ENCODE results near the gene GDF7. TPM values are rescaled to one million over a fixed set of nuclear protein-coding genes. Genes with fewer than 3 reads are reported as not detected.

The GDF7 gene
- total RNA-seq, 1 donor from 2014 or later, result not detected

DNA sequence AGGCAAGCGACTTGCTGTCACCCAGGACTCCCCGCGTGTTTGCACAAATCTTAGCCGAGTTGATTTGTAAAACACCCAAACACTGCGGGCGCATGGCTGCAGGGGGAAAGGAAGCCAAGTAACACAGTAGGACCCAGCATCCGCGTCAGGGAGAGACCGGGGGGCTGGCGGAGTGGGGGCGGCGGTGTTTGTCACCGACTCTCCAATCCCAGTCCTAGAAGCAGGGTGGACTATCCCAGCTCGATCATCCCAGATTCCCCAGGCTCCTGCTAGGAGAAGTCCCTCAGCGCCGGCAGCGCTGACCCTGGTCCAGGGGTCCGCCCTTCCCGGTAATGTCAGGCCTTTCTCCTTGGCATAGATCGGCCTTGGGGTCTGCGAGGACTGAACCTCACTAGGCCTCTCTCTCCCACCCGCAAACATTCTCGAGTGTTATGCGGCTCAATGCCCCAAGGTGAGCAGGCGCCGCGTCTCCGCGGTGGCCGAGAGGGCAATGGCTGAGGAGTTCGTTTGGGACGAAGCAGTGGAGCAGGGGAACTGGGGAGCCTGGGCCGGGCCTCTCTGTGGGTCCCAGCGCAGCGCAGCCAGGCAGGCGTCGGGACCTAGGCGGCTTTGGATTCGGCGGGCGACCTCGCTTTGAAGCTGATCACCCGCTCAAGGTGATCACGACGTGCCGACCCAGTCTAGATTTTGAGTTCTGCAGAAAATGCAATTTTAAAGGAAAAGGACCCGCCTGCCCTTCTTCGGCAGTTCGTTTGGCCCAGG, 1.5 kb upstream of the GDF7 start:
- no peak for DNase-seq (ENCODE audit: low read depth)
- no peak overlapping the region for H3K4me3 ChIP-seq (ENCODE audit: low read depth, low read length)
- TF ChIP-seq, protein P1, sequence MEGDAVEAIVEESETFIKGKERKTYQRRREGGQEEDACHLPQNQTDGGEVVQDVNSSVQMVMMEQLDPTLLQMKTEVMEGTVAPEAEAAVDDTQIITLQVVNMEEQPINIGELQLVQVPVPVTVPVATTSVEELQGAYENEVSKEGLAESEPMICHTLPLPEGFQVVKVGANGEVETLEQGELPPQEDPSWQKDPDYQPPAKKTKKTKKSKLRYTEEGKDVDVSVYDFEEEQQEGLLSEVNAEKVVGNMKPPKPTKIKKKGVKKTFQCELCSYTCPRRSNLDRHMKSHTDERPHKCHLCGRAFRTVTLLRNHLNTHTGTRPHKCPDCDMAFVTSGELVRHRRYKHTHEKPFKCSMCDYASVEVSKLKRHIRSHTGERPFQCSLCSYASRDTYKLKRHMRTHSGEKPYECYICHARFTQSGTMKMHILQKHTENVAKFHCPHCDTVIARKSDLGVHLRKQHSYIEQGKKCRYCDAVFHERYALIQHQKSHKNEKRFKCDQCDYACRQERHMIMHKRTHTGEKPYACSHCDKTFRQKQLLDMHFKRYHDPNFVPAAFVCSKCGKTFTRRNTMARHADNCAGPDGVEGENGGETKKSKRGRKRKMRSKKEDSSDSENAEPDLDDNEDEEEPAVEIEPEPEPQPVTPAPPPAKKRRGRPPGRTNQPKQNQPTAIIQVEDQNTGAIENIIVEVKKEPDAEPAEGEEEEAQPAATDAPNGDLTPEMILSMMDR (conservative IDR thresholded peaks at IDR 0.05; ENCODE audit: low read depth, low read length), result no peak

DNA sequence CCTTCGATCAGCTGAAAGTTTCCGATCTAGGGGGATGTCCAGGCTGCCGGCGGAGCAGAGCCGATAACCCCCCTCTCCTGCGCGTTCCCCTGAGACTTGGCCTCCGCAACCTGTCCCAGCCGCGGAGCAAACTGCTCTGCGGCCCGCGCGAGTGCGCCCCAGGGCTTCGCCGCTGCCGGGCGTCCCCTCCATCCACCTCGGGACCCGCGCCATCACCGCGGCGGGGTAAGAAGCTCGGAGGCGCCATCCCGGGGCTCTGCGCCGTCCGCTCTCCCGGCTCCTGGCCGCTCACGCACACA, 990 bp upstream of the GDF7 start:
- DNase-seq (ENCODE audit: low read depth), result no peak
- peak overlapping the region; percentile 44 for H3K4me3 ChIP-seq (ENCODE audit: low read depth, low read length)
- TF ChIP-seq, protein P1 (conservative IDR thresholded peaks at IDR 0.05; ENCODE audit: low read depth, low read length), result no peak

DNA sequence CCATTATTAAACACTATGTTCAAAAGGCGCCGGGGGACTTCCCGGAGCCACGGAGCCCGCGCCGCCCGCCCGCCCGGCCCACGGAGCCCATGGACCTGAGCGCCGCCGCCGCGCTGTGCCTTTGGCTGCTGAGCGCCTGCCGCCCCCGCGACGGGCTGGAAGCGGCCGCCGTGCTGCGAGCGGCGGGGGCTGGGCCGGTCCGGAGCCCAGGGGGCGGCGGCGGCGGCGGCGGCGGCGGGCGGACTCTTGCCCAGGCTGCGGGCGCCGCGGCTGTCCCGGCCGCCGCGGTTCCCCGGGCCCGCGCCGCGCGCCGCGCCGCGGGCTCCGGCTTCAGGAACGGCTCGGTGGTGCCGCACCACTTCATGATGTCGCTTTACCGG, 197 bp downstream of the GDF7 start:
- peak overlapping the region; percentile 44 for H3K4me3 ChIP-seq (ENCODE audit: low read depth, low read length)
- TF ChIP-seq, protein P1 (conservative IDR thresholded peaks at IDR 0.05; ENCODE audit: low read depth, low read length), result no peak

DNA sequence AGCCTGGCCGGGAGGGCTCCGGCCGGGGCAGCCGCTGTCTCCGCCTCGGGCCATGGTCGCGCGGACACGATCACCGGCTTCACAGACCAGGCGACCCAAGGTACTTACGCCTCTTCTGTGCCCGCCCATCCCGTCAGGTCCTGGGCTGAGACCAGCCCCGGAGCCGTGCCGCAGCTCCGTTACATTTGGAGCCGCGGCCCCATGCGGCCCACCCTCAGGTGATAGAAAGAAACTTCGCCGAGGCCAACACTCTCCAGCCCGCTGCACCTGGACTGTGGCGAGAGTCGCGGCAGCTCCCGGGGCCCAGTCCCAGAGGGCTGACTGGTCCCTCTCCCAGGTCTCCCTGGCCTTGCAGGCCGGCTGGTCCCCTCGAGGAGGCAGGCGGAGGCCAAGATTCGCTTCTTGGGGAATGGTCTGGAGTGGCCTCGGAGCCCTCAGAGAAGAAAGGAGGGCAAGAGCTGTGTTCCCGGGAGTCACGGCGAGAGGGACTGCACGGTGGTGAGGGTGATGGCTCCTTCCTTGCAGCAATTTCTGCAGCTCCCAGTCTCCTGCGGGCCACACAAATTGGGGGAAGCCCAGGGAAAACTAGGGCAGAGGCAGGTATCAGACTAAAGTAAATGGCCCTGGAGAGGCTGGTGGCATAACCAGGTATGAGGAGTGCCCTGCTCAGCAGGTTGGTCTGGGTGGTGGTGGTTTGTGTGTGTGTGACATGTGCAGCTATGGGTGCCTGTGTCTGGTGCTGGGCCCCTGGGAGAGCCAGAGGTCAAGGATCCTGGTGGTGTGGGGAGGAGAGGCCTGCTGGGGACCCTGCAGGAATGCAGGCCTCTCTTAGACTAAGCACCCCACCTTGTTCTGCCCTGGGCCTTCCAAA, 822 bp downstream of the GDF7 start:
- H3K4me3 ChIP-seq (ENCODE audit: low read depth, low read length), result peak overlapping the region; percentile 41
- TF ChIP-seq, protein P1 (conservative IDR thresholded peaks at IDR 0.05; ENCODE audit: low read depth, low read length), result no peak

More for the DNA sequence above, 197 bp downstream of the GDF7 start:
- DNase-seq (ENCODE audit: low read depth), result no peak

DNA sequence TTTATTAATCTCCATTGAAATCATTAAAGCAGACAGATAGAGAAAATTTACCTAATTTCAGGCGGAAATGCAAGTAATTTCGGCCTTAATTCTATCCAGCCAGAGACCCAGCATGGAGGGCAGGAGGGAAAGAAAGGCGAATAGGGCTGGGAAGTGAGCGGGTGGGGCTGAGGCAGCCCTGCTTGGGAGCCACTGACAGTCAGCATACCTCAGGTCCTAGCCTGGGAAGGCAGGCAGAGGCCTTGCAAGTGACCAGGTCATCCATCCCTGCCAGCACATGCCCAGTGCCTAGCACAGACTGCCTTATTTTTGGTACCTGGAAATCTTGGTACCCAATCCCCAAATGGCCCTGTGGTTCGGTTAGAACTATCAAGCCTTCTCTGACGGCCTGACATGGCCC, 1.5 kb downstream of the GDF7 start:
- no peak overlapping the region for H3K4me3 ChIP-seq (ENCODE audit: low read depth, low read length)
- TF ChIP-seq, protein P1 (conservative IDR thresholded peaks at IDR 0.05; ENCODE audit: low read depth, low read length), result no peak
- DNase-seq (ENCODE audit: low read depth), result no peak

More for the DNA sequence above, 822 bp downstream of the GDF7 start:
- DNase-seq (ENCODE audit: low read depth), result no peak

DNA sequence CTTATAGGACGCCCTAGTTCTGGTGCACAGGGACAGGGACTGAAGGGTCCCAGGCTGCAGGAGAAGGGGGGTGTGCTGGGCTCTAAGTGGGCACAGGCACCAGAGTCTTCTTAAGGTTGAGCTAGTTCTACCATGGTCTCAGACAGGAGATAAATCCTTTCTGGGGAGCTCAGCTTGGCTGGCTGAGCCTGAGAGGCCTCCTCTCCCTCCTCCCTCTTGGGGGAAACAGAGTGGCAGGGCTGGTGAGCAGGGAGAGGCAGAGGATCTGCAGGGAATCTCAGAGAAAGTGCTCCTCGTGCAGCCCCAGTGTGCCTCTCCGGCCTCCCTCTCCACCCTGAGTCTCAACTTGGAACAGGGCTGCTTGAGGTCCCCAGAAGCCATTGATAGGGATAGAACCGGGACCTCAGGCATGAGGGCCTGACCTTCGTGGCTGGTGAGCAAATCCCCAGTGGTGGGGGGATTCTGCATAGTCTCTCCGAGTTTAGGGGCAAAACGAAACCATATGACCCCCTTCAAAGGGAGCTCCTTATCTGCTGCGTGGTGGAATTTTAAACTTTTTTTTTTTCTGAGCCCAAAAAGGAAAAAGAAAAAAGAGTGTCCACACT, 2.0 kb downstream of the GDF7 start:
- TF ChIP-seq, protein P1 (conservative IDR thresholded peaks at IDR 0.05; ENCODE audit: low read depth, low read length), result no peak
- no peak for DNase-seq (ENCODE audit: low read depth)
- H3K4me3 ChIP-seq (ENCODE audit: low read depth, low read length), result no peak overlapping the region
